K562 (cell line): ENCODE results near the gene ZMYND8.

Experiments
- HMGN3 ChIP-seq: IDR thresholded peaks from 2 replicates; pipeline ENCODE4 v1.6.1; 2011; ENCODE audit warnings: borderline replicate concordance, low read depth, mild to moderate bottlenecking, mixed read lengths, low read length; ENCODE audit not compliant: insufficient read length; ENCODE audit errors: extremely low read depth
- TAF1 ChIP-seq: IDR thresholded peaks from 2 replicates; pipeline ENCODE4 v1.6.1; 2011; ENCODE audit warnings: mild to moderate bottlenecking, low read length, moderate library complexity; ENCODE audit not compliant: insufficient read depth, control insufficient read depth, severe bottlenecking; ENCODE audit errors: extremely low read depth
- ZFX ChIP-seq: sonication (generic); formaldehyde crosslinking; IDR thresholded peaks from 2 replicates; pipeline ENCODE4 v1.8.0; 2022; ENCODE audit warnings: mild to moderate bottlenecking, missing genetic modification reagents, moderate library complexity
- ZNF146 ChIP-seq: IDR thresholded peaks from one replicate; pipeline ENCODE4 v1.6.1; 2018; ENCODE audit warnings: missing compliant biosample characterization; ENCODE audit not compliant: unreplicated experiment
- ZNF239 ChIP-seq: fragments of 250-450 bp; sonication (Bioruptor Pico); IDR thresholded peaks from 2 replicates; pipeline ENCODE4 v1.4.0; 2020; ENCODE audit warnings: mild to moderate bottlenecking
- TF ChIP-seq, protein P1 (sequence below): fragments of 450-650 bp; formaldehyde crosslinking; IDR thresholded peaks from 2 replicates; pipeline ENCODE4 v1.4.0; 2020; ENCODE audit warnings: mild to moderate bottlenecking, mixed read lengths

DNA sequence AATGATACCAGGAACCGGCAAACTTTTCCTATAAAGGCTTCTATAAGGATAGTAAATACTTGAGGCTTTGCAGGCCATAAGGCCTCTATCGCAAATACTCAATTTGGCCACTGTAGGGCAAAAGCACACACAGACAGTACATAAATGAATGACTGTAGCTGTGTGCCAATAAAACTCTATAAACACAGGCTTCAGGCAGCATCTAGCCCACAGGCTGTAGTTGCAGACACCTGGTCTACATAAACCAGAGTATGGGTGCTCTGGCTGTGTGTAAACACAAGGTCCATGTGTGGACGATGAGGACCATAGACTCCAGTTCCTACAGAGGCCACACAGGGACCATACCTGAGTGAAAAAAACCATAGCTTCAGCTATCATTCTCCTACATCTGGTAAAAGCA, 52.2 kb downstream of the ZMYND8 start:
- no peak for TF ChIP-seq TAF1
- TF ChIP-seq, protein P1, sequence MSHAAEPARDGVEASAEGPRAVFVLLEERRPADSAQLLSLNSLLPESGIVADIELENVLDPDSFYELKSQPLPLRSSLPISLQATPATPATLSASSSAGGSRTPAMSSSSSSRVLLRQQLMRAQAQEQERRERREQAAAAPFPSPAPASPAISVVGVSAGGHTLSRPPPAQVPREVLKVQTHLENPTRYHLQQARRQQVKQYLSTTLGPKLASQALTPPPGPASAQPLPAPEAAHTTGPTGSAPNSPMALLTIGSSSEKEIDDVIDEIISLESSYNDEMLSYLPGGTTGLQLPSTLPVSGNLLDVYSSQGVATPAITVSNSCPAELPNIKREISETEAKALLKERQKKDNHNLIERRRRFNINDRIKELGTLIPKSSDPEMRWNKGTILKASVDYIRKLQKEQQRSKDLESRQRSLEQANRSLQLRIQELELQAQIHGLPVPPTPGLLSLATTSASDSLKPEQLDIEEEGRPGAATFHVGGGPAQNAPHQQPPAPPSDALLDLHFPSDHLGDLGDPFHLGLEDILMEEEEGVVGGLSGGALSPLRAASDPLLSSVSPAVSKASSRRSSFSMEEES (CRISPR knock-in tag) = no peak
- TF ChIP-seq HMGN3 = no peak
- no peak for TF ChIP-seq ZNF146
- no peak for TF ChIP-seq ZNF239 (CRISPR knock-in tag)
- no peak for TF ChIP-seq ZFX
